BE2C (cell line): ENCODE measurements around the gene OR2W3.

Experiments
- DNase-seq: peaks from one replicate; pipeline ENCODE4 v3.0.0-alpha.2; 2020
- H3K27me3 ChIP-seq: fragments of 250-450 bp; sonication (Bioruptor Pico); 2 replicates; pipeline ENCODE4 v1.5.1; 2020; ENCODE audit warnings: mild to moderate bottlenecking
- H3K36me3 ChIP-seq: fragments of 250-450 bp; sonication (Bioruptor Pico); 2 replicates; pipeline ENCODE4 v1.5.1; 2020; ENCODE audit warnings: mild to moderate bottlenecking
- H3K4me1 ChIP-seq: fragments of 250-450 bp; sonication (Bioruptor Pico); 2 replicates; pipeline ENCODE4 v1.5.1; 2020
- H3K4me3 ChIP-seq: 2 replicates; pipeline ENCODE4 v1.5.1; 2011; ENCODE audit warnings: low read depth, low read length
- H3K9me3 ChIP-seq: fragments of 250-450 bp; sonication (Bioruptor Pico); 2 replicates; pipeline ENCODE4 v1.5.1; 2020
- TF ChIP-seq, protein P1 (sequence below): IDR thresholded peaks from 2 replicates; pipeline ENCODE4 v1.5.1; 2012; ENCODE audit warnings: mild to moderate bottlenecking, low read depth, low read length

Gene OR2W3

DNA sequence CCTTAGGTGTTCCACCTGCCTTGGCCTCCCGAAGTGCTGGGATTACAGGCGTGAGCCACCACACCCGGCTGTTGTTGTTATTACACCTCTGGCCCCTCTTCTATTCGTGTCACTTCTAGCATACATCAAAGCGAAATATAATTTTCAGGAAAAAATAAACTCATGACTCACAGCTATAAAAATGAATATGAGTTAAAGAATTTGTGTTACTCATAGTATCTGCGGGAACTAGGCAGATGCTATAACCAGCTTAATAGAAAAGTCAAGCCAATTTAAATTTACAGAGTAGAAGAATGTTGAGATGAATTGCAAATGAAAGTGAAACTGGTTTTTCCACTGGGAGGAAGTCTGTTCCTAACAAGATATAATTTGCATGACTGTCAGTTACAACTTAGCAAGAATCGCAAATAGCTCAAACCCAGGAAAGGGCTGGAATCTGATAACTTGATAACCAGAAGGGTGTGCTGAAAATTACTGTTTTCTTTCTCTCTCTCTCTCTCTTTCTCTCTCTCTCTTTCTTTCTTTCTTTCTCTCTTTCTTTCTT is 11.2 kb downstream of the OR2W3 start:
- no peak overlapping the region for H3K4me3 ChIP-seq
- H3K4me1 ChIP-seq: no peaks in the 10 kb centered on the region
- no peaks in the 10 kb centered on the region for H3K27me3 ChIP-seq
- TF ChIP-seq, protein P1, sequence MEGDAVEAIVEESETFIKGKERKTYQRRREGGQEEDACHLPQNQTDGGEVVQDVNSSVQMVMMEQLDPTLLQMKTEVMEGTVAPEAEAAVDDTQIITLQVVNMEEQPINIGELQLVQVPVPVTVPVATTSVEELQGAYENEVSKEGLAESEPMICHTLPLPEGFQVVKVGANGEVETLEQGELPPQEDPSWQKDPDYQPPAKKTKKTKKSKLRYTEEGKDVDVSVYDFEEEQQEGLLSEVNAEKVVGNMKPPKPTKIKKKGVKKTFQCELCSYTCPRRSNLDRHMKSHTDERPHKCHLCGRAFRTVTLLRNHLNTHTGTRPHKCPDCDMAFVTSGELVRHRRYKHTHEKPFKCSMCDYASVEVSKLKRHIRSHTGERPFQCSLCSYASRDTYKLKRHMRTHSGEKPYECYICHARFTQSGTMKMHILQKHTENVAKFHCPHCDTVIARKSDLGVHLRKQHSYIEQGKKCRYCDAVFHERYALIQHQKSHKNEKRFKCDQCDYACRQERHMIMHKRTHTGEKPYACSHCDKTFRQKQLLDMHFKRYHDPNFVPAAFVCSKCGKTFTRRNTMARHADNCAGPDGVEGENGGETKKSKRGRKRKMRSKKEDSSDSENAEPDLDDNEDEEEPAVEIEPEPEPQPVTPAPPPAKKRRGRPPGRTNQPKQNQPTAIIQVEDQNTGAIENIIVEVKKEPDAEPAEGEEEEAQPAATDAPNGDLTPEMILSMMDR: no peak
- DNase-seq: no peak
- no peaks in the 10 kb centered on the region for H3K9me3 ChIP-seq
- H3K36me3 ChIP-seq: no peaks in the 10 kb centered on the region

DNA sequence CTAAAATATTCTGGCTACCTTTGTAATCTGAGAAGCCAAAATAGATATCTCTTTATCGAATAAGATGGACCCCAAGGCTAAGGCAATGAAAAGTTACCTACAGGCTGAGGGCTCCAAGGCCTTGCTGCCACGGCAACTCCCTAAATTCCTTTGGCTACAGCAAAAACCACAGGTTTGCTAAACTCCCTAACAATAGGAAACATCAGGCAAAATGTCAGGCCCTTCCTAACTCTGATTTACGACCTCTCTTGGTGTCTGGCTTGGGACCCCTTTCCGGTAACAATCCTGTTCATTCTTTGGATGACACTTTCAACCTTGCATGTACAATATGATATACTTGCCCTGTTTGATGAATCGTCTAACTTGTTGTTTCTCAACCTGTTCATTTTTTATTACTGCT is 13.4 kb downstream of the OR2W3 start:
- Histone ChIP-seq H3K4me3 (no peak overlapping the region), H3K4me1 (no peaks in the 10 kb centered on the region), H3K36me3 (no peaks in the 10 kb centered on the region), H3K9me3 (no peaks in the 10 kb centered on the region), H3K27me3 (no peaks in the 10 kb centered on the region)
- TF ChIP-seq, protein P1: no peak
- DNase-seq: no peak

DNA sequence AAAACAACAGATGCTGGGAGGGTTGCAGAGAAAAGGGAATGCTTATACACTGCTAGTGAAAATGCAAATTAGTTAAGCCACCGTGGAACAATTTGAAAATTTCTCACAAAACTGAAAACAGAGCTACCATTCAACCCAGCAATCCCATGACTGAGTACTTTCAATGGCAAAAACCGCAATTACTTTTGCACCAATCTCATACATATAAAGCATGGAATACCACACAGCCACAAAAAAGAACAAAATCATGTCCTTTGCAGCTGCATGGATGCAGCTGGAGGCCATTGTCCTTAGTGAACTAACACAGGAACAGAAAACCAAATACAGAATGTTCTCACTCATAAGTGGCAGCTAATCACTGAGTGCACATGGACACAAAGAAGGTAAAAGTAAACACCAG is 18.4 kb downstream of the OR2W3 start:
- Histone ChIP-seq H3K4me3 (no peak overlapping the region), H3K9me3 (no peaks in the 10 kb centered on the region), H3K27me3 (no peaks in the 10 kb centered on the region), H3K36me3 (no peaks in the 10 kb centered on the region), H3K4me1 (no peaks in the 10 kb centered on the region)
- DNase-seq: no peak
- TF ChIP-seq, protein P1: no peak

DNA sequence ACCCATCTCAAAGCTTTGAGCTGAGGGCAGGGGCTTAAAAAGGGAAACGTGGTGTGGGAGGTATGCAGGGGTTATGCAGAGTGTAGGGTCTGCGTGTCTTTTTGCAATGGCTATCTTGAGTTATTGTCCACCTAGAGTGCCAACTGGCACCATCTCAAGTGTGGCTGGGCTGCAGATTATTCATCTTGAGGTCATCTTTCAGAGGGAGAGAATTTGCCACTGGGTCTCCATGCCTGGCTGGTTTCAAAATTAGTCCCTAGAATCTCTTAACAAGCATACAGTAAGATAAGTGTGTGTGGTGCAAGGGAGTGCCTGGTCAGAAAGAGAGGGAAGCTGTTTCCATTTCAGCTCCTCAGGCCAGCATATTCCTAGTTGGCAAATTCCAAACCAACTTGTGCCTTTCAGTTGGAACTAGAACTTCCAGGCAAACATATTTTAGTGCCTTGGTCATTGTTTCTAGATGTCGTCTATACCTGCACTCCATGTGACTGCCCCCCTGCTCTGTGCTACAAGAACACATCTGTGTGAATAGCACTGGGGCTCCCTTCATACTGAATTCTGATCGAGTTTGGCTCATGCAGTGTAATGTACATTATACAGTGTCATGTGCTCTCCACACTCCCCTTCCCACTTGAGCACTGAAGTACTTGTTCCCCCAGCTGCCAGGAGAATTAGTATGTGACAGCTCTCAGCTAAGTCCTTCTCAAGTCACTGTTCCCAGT is 19.7 kb downstream of the OR2W3 start:
- Histone ChIP-seq H3K4me1 (no peaks in the 10 kb centered on the region), H3K4me3 (no peak overlapping the region), H3K9me3 (no peaks in the 10 kb centered on the region), H3K27me3 (no peaks in the 10 kb centered on the region), H3K36me3 (no peaks in the 10 kb centered on the region)
- TF ChIP-seq, protein P1: no peak
- no peak for DNase-seq

DNA sequence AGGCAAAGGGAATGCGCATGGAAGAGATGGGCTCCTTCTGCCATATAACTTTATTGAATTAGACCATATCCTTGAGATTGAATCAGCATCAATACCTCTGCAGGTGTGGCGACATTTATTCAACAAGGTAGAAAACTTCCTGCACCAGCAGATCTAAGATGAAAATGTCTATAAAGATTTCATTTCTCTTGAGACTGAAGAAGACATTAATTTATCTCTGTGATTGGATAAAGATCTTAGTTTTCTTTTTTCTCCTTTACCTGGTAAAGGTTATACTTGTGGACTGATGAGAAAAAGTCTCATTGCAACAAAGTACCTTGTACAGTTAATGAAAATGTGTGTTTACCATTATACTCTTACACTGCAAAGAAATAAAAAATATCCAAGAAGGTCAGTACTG is 24.6 kb downstream of the OR2W3 start, which contains the start of gene OR2T8:
OR2T8 (plus strand) TSS at position 301 of the 400 bp plus-strand sequence. CDS start 766 bp downstream, outside the sequence.
- Histone ChIP-seq H3K4me3 (no peak within 1 kb of the TSS), H3K27me3 (no peaks in the 10 kb centered on the region), H3K36me3 (no peaks in the 10 kb centered on the region), H3K9me3 (no peaks in the 10 kb centered on the region), H3K4me1 (no peaks in the 10 kb centered on the region)
- TF ChIP-seq, protein P1: no peak
- no peak for DNase-seq

DNA sequence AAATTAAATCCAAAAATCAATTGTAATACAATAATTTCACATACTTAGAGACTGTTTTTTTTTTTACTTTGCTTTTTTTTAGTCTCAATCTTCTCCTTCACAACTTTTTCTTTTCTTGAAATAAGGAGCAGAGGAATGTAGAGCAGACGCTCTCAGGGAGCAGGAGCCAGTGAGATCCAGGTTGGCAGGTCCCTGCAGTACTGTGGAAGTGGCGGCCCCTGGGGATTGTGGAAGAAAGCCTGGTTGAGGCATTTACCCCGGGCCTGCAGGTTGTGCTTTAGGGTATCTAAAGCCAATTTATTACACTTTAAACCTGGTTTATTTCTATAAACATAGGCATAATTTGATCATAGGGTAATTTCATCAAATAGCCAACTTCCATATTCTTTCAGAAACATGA is 28.6 kb downstream of the OR2W3 start:
- no peak for DNase-seq
- Histone ChIP-seq H3K4me1 (no peaks in the 10 kb centered on the region), H3K4me3 (no peak overlapping the region), H3K27me3 (no peaks in the 10 kb centered on the region), H3K36me3 (no peaks in the 10 kb centered on the region), H3K9me3 (no peaks in the 10 kb centered on the region)
- TF ChIP-seq, protein P1: no peak
